H9 (cell line): ENCODE data around the gene TSPAN9. TPM values are rescaled to one million over a fixed set of nuclear protein-coding genes. Genes with fewer than 3 reads are reported as not detected.

ENCODE experiments used
- DNase-seq: peaks from one replicate; pipeline ENCODE4 v3.0.0-alpha.2; 2017
- H2AFZ ChIP-seq: one replicate; pipeline ENCODE4 v1.6.1; 2013; ENCODE audit warnings: mild to moderate bottlenecking, low read length, control low read depth, moderate library complexity
- H2AK5ac ChIP-seq: 2 replicates; pipeline ENCODE4 v1.6.1; 2013; ENCODE audit warnings: low read length, control low read depth, mixed read lengths; ENCODE audit not compliant: insufficient read length
- H2BK120ac ChIP-seq: one replicate; pipeline ENCODE4 v1.6.1; 2013; ENCODE audit warnings: low read depth, mild to moderate bottlenecking, low read length, control low read depth, inconsistent platforms; ENCODE audit not compliant: poor library complexity, severe bottlenecking
- H2BK12ac ChIP-seq: 2 replicates; pipeline ENCODE4 v1.6.1; 2013; ENCODE audit warnings: low read length, control low read depth, mixed read lengths, low read depth; ENCODE audit not compliant: insufficient read length
- H2BK15ac ChIP-seq: 2 replicates; pipeline ENCODE4 v1.6.1; 2013; ENCODE audit warnings: low read depth, low read length, control low read depth
- H2BK20ac ChIP-seq: one replicate; pipeline ENCODE4 v1.6.1; 2013; ENCODE audit warnings: low read depth, mild to moderate bottlenecking, low read length, control low read depth, inconsistent platforms; ENCODE audit not compliant: poor library complexity, severe bottlenecking
- H2BK5ac ChIP-seq: 2 replicates; pipeline ENCODE4 v1.6.1; 2013; ENCODE audit warnings: low read length, control low read depth, mixed read lengths; ENCODE audit not compliant: insufficient read length
- H3K14ac ChIP-seq: 2 replicates; pipeline ENCODE4 v1.6.1; 2013; ENCODE audit warnings: low read length, control low read depth; ENCODE audit not compliant: insufficient read depth
- H3K18ac ChIP-seq: 2 replicates; pipeline ENCODE4 v1.6.1; 2013; ENCODE audit warnings: low read depth, mild to moderate bottlenecking, mixed read lengths, low read length, control low read depth; ENCODE audit not compliant: insufficient read length
- H3K23ac ChIP-seq: 2 replicates; pipeline ENCODE4 v1.6.1; 2013; ENCODE audit warnings: low read length, control low read depth, mixed read lengths, low read depth; ENCODE audit not compliant: insufficient read length
- H3K23me2 ChIP-seq: 2 replicates; pipeline ENCODE4 v1.6.1; 2013; ENCODE audit warnings: low read depth, mild to moderate bottlenecking, mixed read lengths, low read length, control low read depth; ENCODE audit not compliant: insufficient read length, poor library complexity, severe bottlenecking
- H3K27ac ChIP-seq: 2 replicates; pipeline ENCODE4 v1.5.1; 2013; ENCODE audit warnings: low read length, control low read depth, mixed read lengths, low read depth; ENCODE audit not compliant: insufficient read length
- H3K27me3 ChIP-seq: 2 replicates; pipeline ENCODE4 v1.6.1; 2013; ENCODE audit warnings: low read length, control low read depth, inconsistent platforms; ENCODE audit not compliant: insufficient read depth
- H3K4ac ChIP-seq: 2 replicates; pipeline ENCODE4 v1.6.1; 2013; ENCODE audit warnings: low read depth, mild to moderate bottlenecking, control low read depth, inconsistent platforms, low read length, moderate library complexity
- H3K4me1 ChIP-seq: 2 replicates; pipeline ENCODE4 v1.6.1; 2013; ENCODE audit warnings: low read length, control low read depth, inconsistent platforms; ENCODE audit not compliant: insufficient read depth
- H3K4me2 ChIP-seq: 2 replicates; pipeline ENCODE4 v1.6.1; 2013; ENCODE audit warnings: low read length, control low read depth, mixed read lengths; ENCODE audit not compliant: insufficient read length, insufficient read depth
- H3K56ac ChIP-seq: 2 replicates; pipeline ENCODE4 v1.6.1; 2013; ENCODE audit warnings: low read depth, mild to moderate bottlenecking, mixed read lengths, low read length, control low read depth; ENCODE audit not compliant: insufficient read length
- H3K79me1 ChIP-seq: 2 replicates; pipeline ENCODE4 v1.6.1; 2013; ENCODE audit warnings: low read depth, mild to moderate bottlenecking, moderate library complexity, low read length, control low read depth, inconsistent platforms; ENCODE audit not compliant: insufficient read depth, poor library complexity, severe bottlenecking
- H3K79me2 ChIP-seq: 2 replicates; pipeline ENCODE4 v1.6.1; 2013; ENCODE audit warnings: low read length, control low read depth, inconsistent platforms; ENCODE audit not compliant: insufficient read depth
- H3K9ac ChIP-seq: 2 replicates; pipeline ENCODE4 v1.6.1; 2013; ENCODE audit warnings: low read length, control low read depth, mixed read lengths; ENCODE audit not compliant: insufficient read length; ENCODE audit errors: extremely low read depth
- H3K9me3 ChIP-seq: one replicate; pipeline ENCODE4 v1.6.1; 2013; ENCODE audit warnings: low read depth, low read length, inconsistent platforms; ENCODE audit not compliant: control insufficient read depth
- H3T11ph ChIP-seq: one replicate; pipeline ENCODE4 v1.6.1; 2013; ENCODE audit warnings: mild to moderate bottlenecking, low read length, control low read depth, inconsistent platforms
- H4K20me1 ChIP-seq: one replicate; pipeline ENCODE4 v1.6.1; 2013; ENCODE audit not compliant: control insufficient read depth, insufficient read length, insufficient read depth
- H4K5ac ChIP-seq: 2 replicates; pipeline ENCODE4 v1.6.1; 2013; ENCODE audit warnings: low read depth, mild to moderate bottlenecking, mixed read lengths, low read length, control low read depth; ENCODE audit not compliant: insufficient read length
- H4K8ac ChIP-seq: replicated peaks from 2 replicates; pipeline ENCODE4 v1.6.1; 2013; ENCODE audit warnings: low read length, control low read depth, mixed read lengths, low read depth; ENCODE audit not compliant: insufficient read length
- H4K91ac ChIP-seq: 2 replicates; pipeline ENCODE4 v1.6.1; 2013; ENCODE audit warnings: low read depth, mild to moderate bottlenecking, moderate library complexity, mixed read lengths, low read length, control low read depth; ENCODE audit not compliant: insufficient read length
- H3K27ac Mint-ChIP-seq, 3 experiments: 2 replicates in 2 of 3; 3 replicates in 1 of 3; pipeline ENCODE4 v1.8.0; 2020 to 2021; ENCODE audit warnings: mixed read lengths in 3 of 3, mild to moderate bottlenecking in 1 of 3, moderate library complexity in 1 of 3
- H3K27me3 Mint-ChIP-seq: 2 replicates; pipeline ENCODE4 v1.8.0; 2021; ENCODE audit warnings: low read depth, mild to moderate bottlenecking, moderate library complexity, mixed read lengths
- H3K36me3 Mint-ChIP-seq, 3 experiments: 2 replicates in 2 of 3; 3 replicates in 1 of 3; pipeline ENCODE4 v1.8.0; 2020 to 2021; ENCODE audit warnings: low read depth in 3 of 3, mixed read lengths in 3 of 3; ENCODE audit not compliant: insufficient read depth in 1 of 3
- H3K4me1 Mint-ChIP-seq, 2 experiments: 2 replicates each; pipeline ENCODE4 v1.8.0; 2020; ENCODE audit warnings: mixed read lengths in 2 of 2
- H3K4me3 Mint-ChIP-seq, 2 experiments: 2 replicates in 1 of 2; 3 replicates in 1 of 2; pipeline ENCODE4 v1.8.0; 2020 to 2021; ENCODE audit warnings: mild to moderate bottlenecking in 2 of 2, mixed read lengths in 2 of 2, moderate library complexity in 1 of 2
- H3K9me3 Mint-ChIP-seq, 2 experiments: 2 replicates in 1 of 2; 3 replicates in 1 of 2; pipeline ENCODE4 v1.8.0; 2020; ENCODE audit warnings: mild to moderate bottlenecking in 2 of 2, mixed read lengths in 2 of 2, moderate library complexity in 1 of 2
- WGBS: extraction: QIAGEN DNeasy Blood & Tissue Kit; methylation state at CpG from one replicate; pipeline ENCODE4 v1.1.7; 2013; ENCODE audit warnings: missing lambda C conversion rate, low lambda C conversion rate, mixed read lengths; ENCODE audit not compliant: insufficient read length; ENCODE audit errors: extremely low coverage; 5-methylcytosine and 5-hydroxymethylcytosine counted together
- total RNA-seq: library from RNA; stranded (reverse); gene quantifications from 2 replicates; pipeline ENCODE4 v1.2.1, GENCODE V29; 2021
- TF ChIP-seq, protein P1 (sequence below): fragments of 200-600 bp; sonication (generic); conservative IDR thresholded peaks from 3 replicates; pipeline ENCODE4 v1.8.0; 2021; ENCODE audit warnings: antibody characterized with exemption, mild to moderate bottlenecking

TSPAN9 gene
- total RNA-seq, 1 experiment from 2014 or later, result 19.0 TPM

DNA sequence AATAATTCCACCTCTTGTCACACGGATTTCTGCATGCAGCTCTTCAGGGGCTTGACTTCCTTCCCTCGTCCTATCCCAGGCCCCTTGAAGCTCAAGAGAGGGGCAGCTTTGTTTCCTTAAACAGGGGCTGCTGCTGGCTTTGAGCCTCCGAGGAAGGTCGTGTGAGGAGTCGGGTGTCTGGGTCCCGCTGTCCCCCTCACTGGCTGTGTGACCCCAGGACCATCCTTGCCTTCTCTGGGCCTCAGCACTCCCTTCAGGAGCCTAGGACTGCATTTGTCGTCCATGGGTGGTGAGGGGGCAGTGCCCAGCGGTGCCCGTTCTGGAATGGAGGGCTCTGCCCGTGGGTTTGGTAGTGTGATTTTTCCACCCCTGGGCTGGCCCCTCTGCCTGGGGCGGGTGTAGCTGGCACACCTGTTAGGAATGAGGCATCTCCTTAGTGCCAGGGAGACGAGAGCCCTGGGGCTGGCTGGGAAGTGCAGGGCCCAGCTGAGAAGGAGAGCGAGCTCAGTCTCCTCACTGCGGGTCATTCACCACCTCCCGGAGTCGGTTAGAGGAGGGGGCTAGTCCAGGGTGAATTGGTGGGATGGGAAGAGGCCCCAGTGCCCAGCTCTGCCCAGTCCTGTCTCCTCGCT, 60.8 kb downstream of the TSPAN9 start:
- peak overlapping the region; percentile 28 to 77 (median 62); a peak in 3 of 7 replicates for H3K27ac Mint-ChIP-seq
- peaks cover 30 to 49% of the 10 kb centered on the region in 2 experiments for H3K4me1 Mint-ChIP-seq
- H3K9ac ChIP-seq, result no peak overlapping the region

More for the DNA sequence above, 60.8 kb downstream of the TSPAN9 start:
- Histone ChIP-seq H4K8ac (no peak overlapping the region), H4K5ac (no peak overlapping the region), H3K14ac (peak overlapping the region; percentile 27; the same call in 1 of the 2 replicates), H3K27me3 (no peaks in the 10 kb centered on the region), H3K27ac (no peak overlapping the region), H2BK5ac (no peak overlapping the region), H2BK12ac (no peak overlapping the region), H2AFZ (no peak overlapping the region), H3K18ac (no peak overlapping the region), H3K56ac (no peak overlapping the region), H2BK120ac (no peak overlapping the region), H2BK15ac (no peak overlapping the region), H3T11ph (no peak overlapping the region), H2BK20ac (no peak overlapping the region), H4K20me1 (peaks cover 2% of the 10 kb centered on the region), H3K4ac (no peak overlapping the region), H3K23ac (no peak overlapping the region), H4K91ac (peak overlapping the region; percentile 60), H3K79me1 (no peaks in the 10 kb centered on the region), H3K9me3 (no peaks in the 10 kb centered on the region), H3K79me2 (no peaks in the 10 kb centered on the region), H3K23me2 (no peaks in the 10 kb centered on the region), H2AK5ac (no peak overlapping the region), H3K4me2 (no peak overlapping the region), H3K4me1 (no peaks in the 10 kb centered on the region)
- peaks cover 3% of the 10 kb centered on the region for H3K27me3 Mint-ChIP-seq
- TF ChIP-seq, protein P1, sequence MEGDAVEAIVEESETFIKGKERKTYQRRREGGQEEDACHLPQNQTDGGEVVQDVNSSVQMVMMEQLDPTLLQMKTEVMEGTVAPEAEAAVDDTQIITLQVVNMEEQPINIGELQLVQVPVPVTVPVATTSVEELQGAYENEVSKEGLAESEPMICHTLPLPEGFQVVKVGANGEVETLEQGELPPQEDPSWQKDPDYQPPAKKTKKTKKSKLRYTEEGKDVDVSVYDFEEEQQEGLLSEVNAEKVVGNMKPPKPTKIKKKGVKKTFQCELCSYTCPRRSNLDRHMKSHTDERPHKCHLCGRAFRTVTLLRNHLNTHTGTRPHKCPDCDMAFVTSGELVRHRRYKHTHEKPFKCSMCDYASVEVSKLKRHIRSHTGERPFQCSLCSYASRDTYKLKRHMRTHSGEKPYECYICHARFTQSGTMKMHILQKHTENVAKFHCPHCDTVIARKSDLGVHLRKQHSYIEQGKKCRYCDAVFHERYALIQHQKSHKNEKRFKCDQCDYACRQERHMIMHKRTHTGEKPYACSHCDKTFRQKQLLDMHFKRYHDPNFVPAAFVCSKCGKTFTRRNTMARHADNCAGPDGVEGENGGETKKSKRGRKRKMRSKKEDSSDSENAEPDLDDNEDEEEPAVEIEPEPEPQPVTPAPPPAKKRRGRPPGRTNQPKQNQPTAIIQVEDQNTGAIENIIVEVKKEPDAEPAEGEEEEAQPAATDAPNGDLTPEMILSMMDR, result no peak
- WGBS, result no CpG with 5 or more reads among the region's 17 CpGs
- H3K36me3 Mint-ChIP-seq, result no peaks in the 10 kb centered on the region; a peak in 1 of 7 replicates
- H3K4me3 Mint-ChIP-seq, result peak overlapping the region in 1 of 2 experiments; percentile 25; a peak in 1 of 5 replicates
- no peaks in the 10 kb centered on the region for H3K9me3 Mint-ChIP-seq
- no peak for DNase-seq
